ENCODE measurements around the gene TBCCD1.

- TF ChIP-seq USF2 (IDR thresholded peaks at IDR 0.05; ENCODE audit: low read length) (no peak), BRCA1 (IDR thresholded peaks at IDR 0.05; ENCODE audit: low read depth, low read length) (no peak), EGR1 (IDR thresholded peaks at IDR 0.05; ENCODE audit: borderline replicate concordance, low read depth, low read length) (no peak), ATF3 (IDR thresholded peaks at IDR 0.05; ENCODE audit: insufficient read depth, low read depth, low read length) (no peak), POLR2A (IDR thresholded peaks at IDR 0.05; ENCODE audit: control extremely low read depth in 1 of 2, low read depth in 2 of 2, low read length in 2 of 2) (no peak), NANOG (IDR thresholded peaks at IDR 0.05; ENCODE audit: insufficient read depth, low read depth, low read length, poor library complexity, severe bottlenecking) (no peak), MAX (IDR thresholded peaks at IDR 0.05) (no peak), RNF2 (IDR thresholded peaks at IDR 0.05; ENCODE audit: borderline replicate concordance, low read depth, low read length, missing control alignments, poor library complexity, severe bottlenecking) (no peak), CBX8 (IDR thresholded peaks at IDR 0.05; ENCODE audit: borderline replicate concordance, low read depth, low read length) (no peak), CTCF (IDR thresholded peaks at IDR 0.05; ENCODE audit: control extremely low read depth in 1 of 3, insufficient read depth in 1 of 3, low read depth in 1 of 3, low read length in 3 of 3) (no peak)
Measured at GRCh38 chr3:186509423-186509822, 57.7 kb downstream of the TBCCD1 start.
